Liver (tissue), 9 donors: ENCODE measurements around the gene SLC25A39. TPM values are rescaled to one million over a fixed set of nuclear protein-coding genes. Genes with fewer than 3 reads are reported as not detected.

Experiments
- DNase-seq: peaks from one replicate; pipeline ENCODE4 v3.0.0-alpha.2; 2017; ENCODE audit warnings: low spot score
- H3K27ac ChIP-seq, 2 donors: one replicate each; pipeline ENCODE4 v1.7.0; 2013; ENCODE audit warnings: inconsistent platforms in 2 of 2, low read length in 2 of 2, control low read depth in 1 of 2, low read depth in 1 of 2, mild to moderate bottlenecking in 1 of 2
- H3K27me3 ChIP-seq, 4 donors: one replicate each; pipeline versions ENCODE4 v1.6.1 to v1.7.0; 2013; ENCODE audit warnings: low read length in 3 of 4, inconsistent platforms in 1 of 4, mild to moderate bottlenecking in 1 of 4, moderate library complexity in 1 of 4; ENCODE audit not compliant: control insufficient read depth in 4 of 4, insufficient read depth in 4 of 4
- H3K36me3 ChIP-seq, 4 donors: one replicate each; pipeline versions ENCODE4 v1.6.1 to v1.7.0; 2013; ENCODE audit warnings: low read length in 3 of 4, mild to moderate bottlenecking in 3 of 4, low read depth in 1 of 4, moderate library complexity in 1 of 4; ENCODE audit not compliant: control insufficient read depth in 4 of 4, insufficient read depth in 3 of 4
- H3K4me1 ChIP-seq, 4 donors: one replicate each; pipeline versions ENCODE4 v1.6.1 to v1.7.0; 2013; ENCODE audit warnings: low read length in 3 of 4, mild to moderate bottlenecking in 3 of 4, moderate library complexity in 1 of 4; ENCODE audit not compliant: control insufficient read depth in 4 of 4, insufficient read depth in 4 of 4
- H3K4me3 ChIP-seq, 3 donors: one replicate each; pipeline versions ENCODE4 v1.6.1 to v1.7.0; 2013; ENCODE audit warnings: low read length in 3 of 3, control low read depth in 1 of 3, low read depth in 1 of 3, mild to moderate bottlenecking in 1 of 3
- H3K9ac ChIP-seq, 2 donors: one replicate each; pipeline ENCODE4 v1.7.0; 2013; ENCODE audit warnings: low read length in 2 of 2, mild to moderate bottlenecking in 2 of 2, moderate library complexity in 2 of 2, control low read depth in 1 of 2, low read depth in 1 of 2
- H3K9me3 ChIP-seq, 4 donors: one replicate each; pipeline versions ENCODE4 v1.6.1 to v1.7.0; 2013; ENCODE audit warnings: low read length in 3 of 4; ENCODE audit not compliant: control insufficient read depth in 4 of 4
- EGR1 ChIP-seq, 2 donors: IDR thresholded peaks; 2 replicates each; pipeline ENCODE4 v1.6.1; 2016 to 2018; ENCODE audit warnings: antibody characterized with exemption in 2 of 2, low read depth in 2 of 2
- FOXA1 ChIP-seq: IDR thresholded peaks from 2 replicates; pipeline ENCODE4 v1.6.1; 2016; ENCODE audit warnings: antibody characterized with exemption
- GABPA ChIP-seq, 2 donors: IDR thresholded peaks in 1 of 2; conservative IDR thresholded peaks in 1 of 2; 2 replicates each; pipeline ENCODE4 v1.6.1; 2016; ENCODE audit warnings: antibody characterized with exemption in 2 of 2, mild to moderate bottlenecking in 1 of 2, moderate library complexity in 1 of 2
- HNF4A ChIP-seq, 2 donors: conservative IDR thresholded peaks; 2 replicates each; pipeline ENCODE4 v1.6.1; 2016; ENCODE audit warnings: antibody characterized with exemption in 2 of 2, mild to moderate bottlenecking in 2 of 2
- HNF4G ChIP-seq: IDR thresholded peaks from 2 replicates; pipeline ENCODE4 v1.6.1; 2016; ENCODE audit warnings: antibody characterized with exemption
- JUND ChIP-seq, 2 donors: IDR thresholded peaks; 2 replicates each; pipeline ENCODE4 v1.6.1; 2016; ENCODE audit warnings: antibody characterized with exemption in 2 of 2
- MAX ChIP-seq: IDR thresholded peaks from 2 replicates; pipeline ENCODE4 v1.6.1; 2016; ENCODE audit warnings: antibody characterized with exemption
- NR2F2 ChIP-seq: IDR thresholded peaks from 2 replicates; pipeline ENCODE4 v1.6.1; 2016; ENCODE audit warnings: antibody characterized with exemption
- RAD21 ChIP-seq, 2 donors: IDR thresholded peaks; 2 replicates each; pipeline ENCODE4 v1.6.1; 2016; ENCODE audit warnings: antibody characterized with exemption in 2 of 2, mild to moderate bottlenecking in 2 of 2
- RXRA ChIP-seq, 2 donors: IDR thresholded peaks; 2 replicates each; pipeline ENCODE4 v1.6.1; 2017 to 2018; ENCODE audit warnings: antibody characterized with exemption in 2 of 2, mild to moderate bottlenecking in 1 of 2
- SP1 ChIP-seq: IDR thresholded peaks from 2 replicates; pipeline ENCODE4 v1.6.1; 2018; ENCODE audit warnings: antibody characterized with exemption, mild to moderate bottlenecking
- TAF1 ChIP-seq: conservative IDR thresholded peaks from 2 replicates; pipeline ENCODE4 v1.6.1; 2016; ENCODE audit warnings: antibody characterized with exemption, mild to moderate bottlenecking
- WGBS: extraction: QIAGEN DNeasy Blood & Tissue Kit; methylation state at CpG from one replicate; pipeline ENCODE4 v1.1.7; 2013; 5-methylcytosine and 5-hydroxymethylcytosine counted together
- polyA plus RNA-seq, 2 donors: library from polyadenylated mRNA; stranded (reverse) in 1 of 2; unstranded in 1 of 2; fragments of 200-250 nt in 1 of 2; fragments of >200 nt in 1 of 2; fragmentation: Nextera tagmentation in 1 of 2; extraction: Ambion mirVana in 1 of 2; gene quantifications; one replicate each; pipeline versions ENCODE4 v1.2.1 to v1.2.3, GENCODE V29; 2013 to 2015
- total RNA-seq, 2 donors: library from RNA; depleted of rRNA; stranded (reverse); fragments of >200 nt; gene quantifications; one replicate each; pipeline ENCODE4 v1.2.3, GENCODE V29; 2014
- TF ChIP-seq, protein P1 (sequence below): IDR thresholded peaks from 2 replicates; pipeline ENCODE4 v1.6.1; 2016; ENCODE audit warnings: antibody characterized with exemption
- TF ChIP-seq, protein P2 (sequence below): fragments of 150-350 bp; IDR thresholded peaks from 2 replicates; pipeline ENCODE4 v1.5.1; 2017; ENCODE audit warnings: improper control_type of control experiment, low read depth, low read length; ENCODE audit not compliant: missing input control
- TF ChIP-seq, protein P3 (sequence below): IDR thresholded peaks from 2 replicates; pipeline ENCODE4 v1.6.1; 2016; ENCODE audit warnings: antibody characterized with exemption, mild to moderate bottlenecking
- donor health status: healthy.
- donor health status: healthy.
- donor health status: healthy.
- donor health status: healthy.
- donor health status: healthy.

Gene SLC25A39
- total and polyA plus RNA-seq, 4 donors, result 62.0 to 395 (median 83.8) TPM

DNA sequence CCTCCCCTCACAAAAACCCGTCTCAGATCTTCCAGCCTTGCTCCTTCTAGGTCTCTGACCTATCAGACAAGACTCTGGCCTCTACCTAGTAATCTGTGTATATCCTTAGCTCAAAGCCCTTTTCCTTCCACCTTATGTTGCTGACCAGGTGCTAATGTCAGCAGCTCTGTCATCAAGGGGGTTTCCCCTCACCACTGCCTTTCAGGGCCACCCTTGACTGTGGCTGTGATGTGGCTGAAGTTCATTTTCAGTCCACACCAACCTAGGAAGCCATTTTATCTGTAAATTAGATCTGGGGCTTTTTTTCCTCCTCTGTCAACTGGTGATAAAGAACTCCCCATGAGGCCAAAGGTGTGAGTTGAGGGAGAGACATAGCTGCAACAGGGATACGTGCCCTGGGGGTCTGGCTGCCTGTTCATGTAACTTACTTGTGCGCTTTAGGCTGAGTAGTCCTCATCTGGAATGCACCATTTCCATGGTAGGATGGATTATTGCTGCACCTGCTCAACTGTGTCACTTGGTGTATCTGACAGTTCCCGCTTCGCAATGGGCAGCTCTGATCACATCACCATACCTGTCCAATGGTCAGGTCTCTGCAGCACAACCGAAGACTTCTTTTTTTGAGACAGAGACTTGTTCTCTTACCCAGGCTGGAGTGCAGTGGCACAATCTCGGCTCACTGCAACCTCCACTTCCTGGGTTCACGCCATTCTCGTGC is 31.0 kb downstream of the SLC25A39 start (continued):
- TF ChIP-seq MAX (no peak), HNF4G (no peak), FOXA1 (no peak), TAF1 (no peak), NR2F2 (no peak), GABPA (IDR thresholded peaks at IDR 0.05 in 1 of 2, conservative IDR thresholded peaks at IDR 0.05 in 1 of 2) (no peak), RXRA (IDR thresholded peaks at IDR 0.05) (no peak), SP1 (no peak), EGR1 (IDR thresholded peaks at IDR 0.05; ENCODE audit: low read depth in 2 of 2) (no peak), HNF4A (conservative IDR thresholded peaks at IDR 0.05) (no peak), RAD21 (IDR thresholded peaks at IDR 0.05) (no peak)
- TF ChIP-seq, protein P1, sequence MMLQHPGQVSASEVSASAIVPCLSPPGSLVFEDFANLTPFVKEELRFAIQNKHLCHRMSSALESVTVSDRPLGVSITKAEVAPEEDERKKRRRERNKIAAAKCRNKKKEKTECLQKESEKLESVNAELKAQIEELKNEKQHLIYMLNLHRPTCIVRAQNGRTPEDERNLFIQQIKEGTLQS, result no peak

- Histone ChIP-seq H3K27me3 (no peaks in the 10 kb centered on the region), H3K36me3 (no peaks in the 10 kb centered on the region), H3K4me1 (no peaks in the 10 kb centered on the region), H3K9me3 (no peaks in the 10 kb centered on the region), H3K27ac (no peak overlapping the region), H3K9ac (no peak overlapping the region), H3K4me3 (no peak overlapping the region)
- 83% methylated on average over 8 of the region's 8 CpGs for WGBS
- TF ChIP-seq, protein P1, result no peak
- TF ChIP-seq MAX (no peak), FOXA1 (no peak), NR2F2 (no peak), JUND (IDR thresholded peaks at IDR 0.05) (no peak)
- peak; percentile 53 for DNase-seq
Measured at GRCh38 chr17:44287651-44288050, 37.0 kb downstream of the SLC25A39 start.

DNA sequence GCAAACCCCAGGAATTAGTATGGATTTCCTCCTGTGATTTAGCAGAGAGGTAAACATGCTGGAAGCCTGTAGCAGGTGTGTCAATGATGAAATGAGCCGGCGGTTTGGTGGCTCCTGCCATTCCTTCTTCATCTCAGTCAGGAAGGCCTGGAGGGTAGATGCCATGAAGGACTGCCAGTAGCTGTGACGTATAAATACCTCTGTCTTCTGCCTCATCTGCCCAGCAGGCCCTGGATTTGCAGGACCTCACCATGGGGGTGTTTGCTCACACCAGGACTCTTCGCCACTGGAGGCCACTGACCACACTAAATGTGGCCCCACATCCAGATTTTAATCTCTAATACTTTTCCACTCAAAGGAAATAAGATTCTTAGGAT is 40.6 kb downstream of the SLC25A39 start:
- Histone ChIP-seq H3K27ac (no peak overlapping the region), H3K9ac (no peak overlapping the region), H3K4me1 (peaks cover 0 to 10% (median 2%) of the 10 kb centered on the region in 4 donors), H3K27me3 (no peaks in the 10 kb centered on the region), H3K9me3 (no peaks in the 10 kb centered on the region), H3K4me3 (no peak overlapping the region), H3K36me3 (no peaks in the 10 kb centered on the region)
- 92% methylated on average over 4 of the region's 4 CpGs for WGBS
- TF ChIP-seq HNF4A (conservative IDR thresholded peaks at IDR 0.05) (no peak), JUND (IDR thresholded peaks at IDR 0.05) (no peak), SP1 (no peak), GABPA (IDR thresholded peaks at IDR 0.05 in 1 of 2, conservative IDR thresholded peaks at IDR 0.05 in 1 of 2) (no peak), FOXA1 (no peak)
- TF ChIP-seq, protein P1, result no peak
- TF ChIP-seq, protein P2, sequence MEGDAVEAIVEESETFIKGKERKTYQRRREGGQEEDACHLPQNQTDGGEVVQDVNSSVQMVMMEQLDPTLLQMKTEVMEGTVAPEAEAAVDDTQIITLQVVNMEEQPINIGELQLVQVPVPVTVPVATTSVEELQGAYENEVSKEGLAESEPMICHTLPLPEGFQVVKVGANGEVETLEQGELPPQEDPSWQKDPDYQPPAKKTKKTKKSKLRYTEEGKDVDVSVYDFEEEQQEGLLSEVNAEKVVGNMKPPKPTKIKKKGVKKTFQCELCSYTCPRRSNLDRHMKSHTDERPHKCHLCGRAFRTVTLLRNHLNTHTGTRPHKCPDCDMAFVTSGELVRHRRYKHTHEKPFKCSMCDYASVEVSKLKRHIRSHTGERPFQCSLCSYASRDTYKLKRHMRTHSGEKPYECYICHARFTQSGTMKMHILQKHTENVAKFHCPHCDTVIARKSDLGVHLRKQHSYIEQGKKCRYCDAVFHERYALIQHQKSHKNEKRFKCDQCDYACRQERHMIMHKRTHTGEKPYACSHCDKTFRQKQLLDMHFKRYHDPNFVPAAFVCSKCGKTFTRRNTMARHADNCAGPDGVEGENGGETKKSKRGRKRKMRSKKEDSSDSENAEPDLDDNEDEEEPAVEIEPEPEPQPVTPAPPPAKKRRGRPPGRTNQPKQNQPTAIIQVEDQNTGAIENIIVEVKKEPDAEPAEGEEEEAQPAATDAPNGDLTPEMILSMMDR, result no peak
- TF ChIP-seq, protein P3, sequence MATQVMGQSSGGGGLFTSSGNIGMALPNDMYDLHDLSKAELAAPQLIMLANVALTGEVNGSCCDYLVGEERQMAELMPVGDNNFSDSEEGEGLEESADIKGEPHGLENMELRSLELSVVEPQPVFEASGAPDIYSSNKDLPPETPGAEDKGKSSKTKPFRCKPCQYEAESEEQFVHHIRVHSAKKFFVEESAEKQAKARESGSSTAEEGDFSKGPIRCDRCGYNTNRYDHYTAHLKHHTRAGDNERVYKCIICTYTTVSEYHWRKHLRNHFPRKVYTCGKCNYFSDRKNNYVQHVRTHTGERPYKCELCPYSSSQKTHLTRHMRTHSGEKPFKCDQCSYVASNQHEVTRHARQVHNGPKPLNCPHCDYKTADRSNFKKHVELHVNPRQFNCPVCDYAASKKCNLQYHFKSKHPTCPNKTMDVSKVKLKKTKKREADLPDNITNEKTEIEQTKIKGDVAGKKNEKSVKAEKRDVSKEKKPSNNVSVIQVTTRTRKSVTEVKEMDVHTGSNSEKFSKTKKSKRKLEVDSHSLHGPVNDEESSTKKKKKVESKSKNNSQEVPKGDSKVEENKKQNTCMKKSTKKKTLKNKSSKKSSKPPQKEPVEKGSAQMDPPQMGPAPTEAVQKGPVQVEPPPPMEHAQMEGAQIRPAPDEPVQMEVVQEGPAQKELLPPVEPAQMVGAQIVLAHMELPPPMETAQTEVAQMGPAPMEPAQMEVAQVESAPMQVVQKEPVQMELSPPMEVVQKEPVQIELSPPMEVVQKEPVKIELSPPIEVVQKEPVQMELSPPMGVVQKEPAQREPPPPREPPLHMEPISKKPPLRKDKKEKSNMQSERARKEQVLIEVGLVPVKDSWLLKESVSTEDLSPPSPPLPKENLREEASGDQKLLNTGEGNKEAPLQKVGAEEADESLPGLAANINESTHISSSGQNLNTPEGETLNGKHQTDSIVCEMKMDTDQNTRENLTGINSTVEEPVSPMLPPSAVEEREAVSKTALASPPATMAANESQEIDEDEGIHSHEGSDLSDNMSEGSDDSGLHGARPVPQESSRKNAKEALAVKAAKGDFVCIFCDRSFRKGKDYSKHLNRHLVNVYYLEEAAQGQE, result no peak
- no peak for DNase-seq
